Smooth muscle cell (in vitro differentiated cells): ENCODE measurements around the gene WNT16. TPM values are rescaled to one million over a fixed set of nuclear protein-coding genes. Genes with fewer than 3 reads are reported as not detected.
A peak's percentile ranks its signal among the peaks of the same experiment; 100 is the strongest.

Experiments used
- DNase-seq: peaks from one replicate; lab custom pipeline; 2025; ENCODE audit not compliant: unreplicated experiment; lab: John Stamatoyannopoulos, UW
- H2AFZ ChIP-seq: fragments of 200-600 bp; sonication (generic); 2 replicates; pipeline ENCODE4 v1.6.0; 2016; ENCODE audit warnings: antibody characterized with exemption, low read depth, mild to moderate bottlenecking
- H3F3A ChIP-seq: fragments of 200-600 bp; sonication (generic); 2 replicates; pipeline ENCODE4 v1.6.0; 2017; ENCODE audit warnings: antibody characterized with exemption, low read depth
- H3K27ac ChIP-seq: fragments of 200-600 bp; sonication (generic); 2 replicates; pipeline ENCODE4 v1.5.1; 2016; ENCODE audit warnings: low read depth, mild to moderate bottlenecking
- H3K27me3 ChIP-seq: fragments of 200-600 bp; sonication (generic); 2 replicates; pipeline ENCODE4 v1.6.1; 2016; ENCODE audit warnings: low read depth, mild to moderate bottlenecking
- H3K36me3 ChIP-seq: fragments of 200-600 bp; sonication (generic); 2 replicates; pipeline ENCODE4 v1.5.1; 2016; ENCODE audit warnings: low read depth
- H3K4me1 ChIP-seq: fragments of 200-600 bp; sonication (generic); 2 replicates; pipeline ENCODE4 v1.5.1; 2016; ENCODE audit warnings: low read depth
- H3K4me2 ChIP-seq: fragments of 200-600 bp; sonication (generic); 2 replicates; pipeline ENCODE4 v1.6.0; 2016; ENCODE audit warnings: mild to moderate bottlenecking
- H3K4me3 ChIP-seq: fragments of 200-600 bp; sonication (generic); 2 replicates; pipeline ENCODE4 v1.5.1; 2016; ENCODE audit warnings: mild to moderate bottlenecking
- H3K79me2 ChIP-seq: fragments of 200-600 bp; sonication (generic); 2 replicates; pipeline ENCODE4 v1.6.0; 2016; ENCODE audit warnings: low read depth, mild to moderate bottlenecking
- H3K9ac ChIP-seq: fragments of 200-600 bp; sonication (generic); 2 replicates; pipeline ENCODE4 v1.6.0; 2016; ENCODE audit warnings: low read depth
- H3K9me3 ChIP-seq: fragments of 200-600 bp; sonication (generic); replicated peaks from 2 replicates; pipeline ENCODE4 v1.5.1; 2016; ENCODE audit warnings: low read depth
- H4K20me1 ChIP-seq: fragments of 200-600 bp; sonication (generic); 2 replicates; pipeline ENCODE4 v1.6.0; 2016; ENCODE audit warnings: low read depth
- WGBS: methylation state at CpG from one replicate; pipeline ENCODE4 v1.1.7; 2016; ENCODE audit warnings: low lambda C conversion rate; 5-methylcytosine and 5-hydroxymethylcytosine counted together
- polyA plus RNA-seq: library from polyadenylated mRNA; unstranded; fragments of >200 nt; fragmentation: Nextera tagmentation; extraction: Ambion mirVana; gene quantifications from 2 replicates; pipeline ENCODE4 v1.2.1, GENCODE V29; 2016
- total RNA-seq: library from RNA; depleted of rRNA; stranded (reverse); fragments of >200 nt; gene quantifications from 2 replicates; pipeline ENCODE4 v1.2.3, GENCODE V29; 2014
- TF ChIP-seq, protein P1 (sequence below): fragments of 200-600 bp; sonication (generic); IDR thresholded peaks from 2 replicates; pipeline ENCODE4 v1.5.1; 2017; ENCODE audit warnings: borderline replicate concordance, mild to moderate bottlenecking, antibody characterized with exemption; ENCODE audit not compliant: insufficient read depth, poor library complexity, severe bottlenecking

WNT16 gene
- total and polyA plus RNA-seq, 2 experiments from 2014 or later, result 0.08 TPM; not detected in 1

DNA sequence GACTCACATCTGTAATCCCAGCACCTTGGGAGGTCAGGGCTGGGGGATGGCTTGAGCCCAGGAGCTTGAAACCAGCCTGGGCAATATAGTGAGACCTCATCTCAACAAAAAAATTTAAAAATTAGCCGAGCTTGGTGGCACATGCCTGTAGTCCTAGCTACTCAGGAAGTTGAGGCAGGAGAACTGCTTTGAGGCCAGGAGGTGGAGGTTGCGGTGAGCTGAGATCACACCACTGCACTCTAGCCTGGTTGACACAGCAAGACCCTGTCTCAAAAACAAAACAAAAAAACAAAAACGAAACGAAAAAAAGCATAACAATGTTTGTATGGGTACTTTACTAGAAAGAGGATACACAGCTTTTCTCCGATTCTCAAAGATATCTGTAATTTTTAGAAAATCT, 31.8 kb downstream of the WNT16 start:
- H3K27me3 ChIP-seq, result no peaks in the 10 kb centered on the region
- no peaks in the 10 kb centered on the region for H3F3A ChIP-seq
- no peak overlapping the region for H3K9ac ChIP-seq
- no peak overlapping the region for H2AFZ ChIP-seq
- H3K4me1 ChIP-seq, result no peaks in the 10 kb centered on the region
- H3K79me2 ChIP-seq, result peaks cover 4% of the 10 kb centered on the region
- DNase-seq, result no peak
- H3K4me3 ChIP-seq, result no peak overlapping the region
- peaks cover 54% of the 10 kb centered on the region for H4K20me1 ChIP-seq
- peaks cover 69% of the 10 kb centered on the region for H3K36me3 ChIP-seq
- H3K27ac ChIP-seq, result no peak overlapping the region
- no peak overlapping the region for H3K4me2 ChIP-seq
- 95% methylated on average over 5 of the region's 5 CpGs for WGBS
- TF ChIP-seq, protein P1, sequence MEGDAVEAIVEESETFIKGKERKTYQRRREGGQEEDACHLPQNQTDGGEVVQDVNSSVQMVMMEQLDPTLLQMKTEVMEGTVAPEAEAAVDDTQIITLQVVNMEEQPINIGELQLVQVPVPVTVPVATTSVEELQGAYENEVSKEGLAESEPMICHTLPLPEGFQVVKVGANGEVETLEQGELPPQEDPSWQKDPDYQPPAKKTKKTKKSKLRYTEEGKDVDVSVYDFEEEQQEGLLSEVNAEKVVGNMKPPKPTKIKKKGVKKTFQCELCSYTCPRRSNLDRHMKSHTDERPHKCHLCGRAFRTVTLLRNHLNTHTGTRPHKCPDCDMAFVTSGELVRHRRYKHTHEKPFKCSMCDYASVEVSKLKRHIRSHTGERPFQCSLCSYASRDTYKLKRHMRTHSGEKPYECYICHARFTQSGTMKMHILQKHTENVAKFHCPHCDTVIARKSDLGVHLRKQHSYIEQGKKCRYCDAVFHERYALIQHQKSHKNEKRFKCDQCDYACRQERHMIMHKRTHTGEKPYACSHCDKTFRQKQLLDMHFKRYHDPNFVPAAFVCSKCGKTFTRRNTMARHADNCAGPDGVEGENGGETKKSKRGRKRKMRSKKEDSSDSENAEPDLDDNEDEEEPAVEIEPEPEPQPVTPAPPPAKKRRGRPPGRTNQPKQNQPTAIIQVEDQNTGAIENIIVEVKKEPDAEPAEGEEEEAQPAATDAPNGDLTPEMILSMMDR, result no peak
- H3K9me3 ChIP-seq, result no peaks in the 10 kb centered on the region

DNA sequence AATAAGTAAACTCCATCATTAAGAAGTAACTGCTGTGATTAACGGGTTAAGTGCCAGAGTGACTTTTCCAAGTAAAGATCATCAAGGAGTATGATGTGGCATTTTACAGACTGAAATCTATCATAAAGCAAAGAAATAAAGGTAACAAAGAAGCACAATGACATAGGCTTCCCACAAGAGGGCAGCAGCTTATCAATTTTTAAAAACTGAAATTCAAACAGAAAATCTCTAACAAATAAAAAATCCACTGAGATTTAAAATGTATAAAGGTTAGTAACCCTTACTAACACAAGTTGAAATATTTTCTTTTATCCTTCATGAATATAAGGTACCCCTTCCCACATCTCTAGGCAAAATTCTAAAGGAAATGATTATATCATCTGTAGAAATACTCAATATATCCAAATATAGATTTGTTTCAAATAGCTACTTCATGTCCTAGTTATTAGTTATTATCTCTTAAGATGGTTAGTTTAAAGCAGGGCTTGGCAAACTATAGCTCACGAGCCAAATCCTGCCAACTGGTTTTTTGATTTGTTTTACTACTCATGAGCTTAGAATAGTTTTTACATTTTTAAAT, 38.1 kb downstream of the WNT16 start:
- Histone ChIP-seq H4K20me1 (peaks cover 62% of the 10 kb centered on the region), H3K9ac (no peak overlapping the region), H3K9me3 (no peaks in the 10 kb centered on the region), H3K4me1 (no peaks in the 10 kb centered on the region), H3K79me2 (peaks cover 19% of the 10 kb centered on the region), H3K27ac (peak overlapping the region; percentile 17), H3K36me3 (peaks cover 29% of the 10 kb centered on the region), H3K4me3 (no peak overlapping the region), H3K4me2 (no peak overlapping the region), H2AFZ (no peak overlapping the region), H3F3A (no peaks in the 10 kb centered on the region), H3K27me3 (no peaks in the 10 kb centered on the region)
- WGBS, result 85% methylated on average over 2 of the region's 2 CpGs
- DNase-seq, result no peak
- TF ChIP-seq, protein P1, result peak; percentile 74

DNA sequence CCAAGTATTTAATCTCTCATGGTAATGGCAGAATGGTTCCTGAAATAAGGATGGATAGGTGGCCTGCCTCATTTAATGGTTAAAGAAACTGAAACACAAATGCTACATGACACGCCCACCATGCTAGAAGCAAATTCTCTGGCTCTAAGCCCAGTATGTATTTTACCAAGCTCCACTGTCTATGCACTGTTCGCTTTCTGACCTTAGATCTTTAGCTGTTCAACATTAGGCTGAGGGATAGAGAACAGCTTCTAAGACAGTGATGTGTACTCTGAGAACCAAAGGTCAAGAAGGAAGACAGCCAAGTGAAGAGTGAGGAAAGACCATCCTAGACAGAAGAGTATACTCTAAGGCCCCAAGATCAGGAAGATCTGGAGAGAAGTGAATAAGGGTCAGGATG, 40.7 kb downstream of the WNT16 start:
- Histone ChIP-seq H3K27ac (no peak overlapping the region), H2AFZ (no peak overlapping the region), H3K4me3 (no peak overlapping the region), H4K20me1 (peaks cover 71% of the 10 kb centered on the region), H3K79me2 (peaks cover 19% of the 10 kb centered on the region), H3K27me3 (no peaks in the 10 kb centered on the region), H3K4me1 (no peaks in the 10 kb centered on the region), H3K36me3 (peaks cover 19% of the 10 kb centered on the region), H3K4me2 (no peak overlapping the region), H3F3A (no peaks in the 10 kb centered on the region), H3K9me3 (no peaks in the 10 kb centered on the region), H3K9ac (no peak overlapping the region)
- TF ChIP-seq, protein P1, result no peak
- DNase-seq, result no peak
- 92% methylated on average over 2 of the region's 2 CpGs for WGBS

DNA sequence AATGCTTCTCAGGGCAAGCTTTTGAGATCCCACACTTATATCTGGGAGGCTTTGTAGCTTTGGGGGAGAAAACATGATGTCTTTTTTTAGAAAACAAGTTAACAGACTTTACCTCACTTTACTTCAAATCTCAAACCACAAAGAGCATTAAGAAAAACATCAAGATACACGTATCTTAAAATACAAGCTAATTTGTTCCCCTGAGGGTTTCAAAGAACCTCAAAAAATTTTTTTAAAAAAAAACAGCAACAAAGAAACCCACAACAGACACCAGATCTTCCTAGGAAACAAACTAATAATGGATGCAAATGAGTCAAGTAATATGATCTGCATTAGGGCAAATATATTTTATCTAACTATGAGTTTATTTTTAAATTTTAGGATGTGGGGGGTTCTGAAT, 42.6 kb downstream of the WNT16 start:
- Histone ChIP-seq H3K4me3 (no peak overlapping the region), H3K9me3 (no peaks in the 10 kb centered on the region), H2AFZ (no peak overlapping the region), H3F3A (no peaks in the 10 kb centered on the region), H3K36me3 (peaks cover 12% of the 10 kb centered on the region), H3K79me2 (peaks cover 8% of the 10 kb centered on the region), H3K27me3 (no peaks in the 10 kb centered on the region), H3K4me2 (no peak overlapping the region), H3K27ac (no peak overlapping the region), H3K9ac (no peak overlapping the region), H4K20me1 (peaks cover 65% of the 10 kb centered on the region), H3K4me1 (no peaks in the 10 kb centered on the region)
- TF ChIP-seq, protein P1, result no peak
- no peak for DNase-seq
- 88% methylated on average over 1 of the region's 1 CpG for WGBS
